SHP77 treated with DMSO at 0.1 percent for 48 hours (cell line): ENCODE data around the gene PACRG.

Source experiments
- DNase-seq: peaks from one replicate; lab custom pipeline; 2025; lab: John Stamatoyannopoulos, UW

The PACRG gene

GRCh38 chr6:163200694-163201093 lies 472.9 kb downstream of the PACRG start:
- DNase-seq, result no peak

DNA sequence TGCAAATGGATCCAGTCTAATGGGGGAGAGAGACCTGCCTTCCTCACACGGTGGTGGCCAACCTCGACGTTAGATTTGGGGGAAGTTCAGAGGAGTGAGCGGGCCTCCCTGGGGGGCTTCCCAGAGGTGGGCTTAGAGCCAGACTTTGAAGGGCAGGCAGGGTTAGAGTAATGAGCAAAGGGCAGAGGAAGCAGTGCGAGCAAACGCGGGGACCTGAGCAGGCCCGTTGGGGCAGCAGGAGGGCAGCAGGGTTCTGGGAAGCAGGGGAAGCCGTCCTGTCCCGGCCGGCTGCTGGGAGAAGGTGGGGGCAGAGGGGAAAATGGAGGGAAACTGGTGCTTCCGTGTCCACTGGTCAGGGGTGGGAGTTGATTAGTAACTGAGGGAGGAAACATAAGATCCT lies 474.1 kb downstream of the PACRG start:
- no peak for DNase-seq

GRCh38 chr6:163206196-163206595 lies 478.4 kb downstream of the PACRG start:
- DNase-seq, result no peak

DNA sequence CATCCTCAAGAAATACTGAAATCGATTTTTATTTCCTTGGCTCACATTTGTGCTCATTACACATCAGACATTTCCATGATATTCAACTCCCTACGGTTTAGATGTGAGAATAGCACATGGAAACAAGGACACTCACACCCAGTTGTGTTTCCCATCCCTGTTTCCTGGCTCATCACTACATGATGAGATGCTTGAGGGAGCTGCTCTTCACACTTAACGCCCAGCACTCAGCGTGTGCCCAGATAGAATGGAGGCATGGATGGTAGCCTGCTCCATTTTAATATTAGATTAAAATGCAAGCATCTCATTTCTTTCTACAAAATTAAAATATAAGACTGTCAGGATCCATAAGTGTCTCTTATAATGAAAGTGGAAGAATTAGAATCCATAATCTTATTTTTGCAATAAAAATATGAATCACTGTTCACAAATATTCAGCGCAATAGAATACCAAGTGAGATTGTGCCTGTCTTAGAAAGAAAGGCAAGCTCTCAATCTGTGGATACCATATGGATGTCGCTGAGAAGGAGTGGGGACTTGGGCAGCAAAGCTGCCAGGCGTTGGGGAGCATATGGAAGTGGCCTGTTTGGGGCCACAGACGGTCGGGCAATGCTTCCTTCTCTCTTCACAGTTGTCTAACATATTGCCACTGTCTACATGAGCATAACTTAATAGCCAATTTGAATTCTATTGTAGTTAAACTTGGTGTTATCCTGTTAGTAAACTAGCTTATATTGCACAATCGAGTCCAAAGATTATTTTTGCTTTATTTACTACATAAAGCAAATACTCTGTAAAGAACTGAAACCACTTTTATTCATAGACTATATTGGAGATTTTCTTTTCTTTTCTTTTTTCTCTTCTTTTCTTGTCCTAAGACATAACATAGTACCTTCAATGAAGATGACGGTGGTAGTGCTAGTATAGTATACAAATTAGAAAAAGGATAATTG lies 479.9 kb downstream of the PACRG start:
- DNase-seq, result no peak

DNA sequence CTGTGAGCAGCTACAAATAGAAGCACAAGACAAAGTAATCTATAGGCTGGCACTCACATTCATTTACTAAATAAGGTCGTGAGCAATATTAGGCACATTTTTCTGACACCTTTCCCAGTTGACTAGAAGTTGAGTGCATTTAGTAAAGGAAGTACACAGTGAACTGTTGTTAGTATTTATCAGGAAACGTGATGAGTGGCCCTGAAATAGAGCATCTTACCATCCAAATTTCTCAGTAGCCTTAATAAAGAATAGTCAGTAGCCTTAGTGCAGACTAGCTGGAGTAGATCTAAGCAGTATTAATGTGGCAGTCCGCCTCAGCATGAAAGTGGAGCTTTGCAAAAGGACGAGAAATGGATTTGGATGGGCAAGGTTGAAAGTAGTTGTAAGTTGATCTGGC lies 481.2 kb downstream of the PACRG start:
- DNase-seq, result no peak

GRCh38 chr6:163212123-163212522 lies 484.3 kb downstream of the PACRG start:
- no peak for DNase-seq

GRCh38 chr6:163214259-163214658 lies 486.5 kb downstream of the PACRG start:
- no peak for DNase-seq

DNA sequence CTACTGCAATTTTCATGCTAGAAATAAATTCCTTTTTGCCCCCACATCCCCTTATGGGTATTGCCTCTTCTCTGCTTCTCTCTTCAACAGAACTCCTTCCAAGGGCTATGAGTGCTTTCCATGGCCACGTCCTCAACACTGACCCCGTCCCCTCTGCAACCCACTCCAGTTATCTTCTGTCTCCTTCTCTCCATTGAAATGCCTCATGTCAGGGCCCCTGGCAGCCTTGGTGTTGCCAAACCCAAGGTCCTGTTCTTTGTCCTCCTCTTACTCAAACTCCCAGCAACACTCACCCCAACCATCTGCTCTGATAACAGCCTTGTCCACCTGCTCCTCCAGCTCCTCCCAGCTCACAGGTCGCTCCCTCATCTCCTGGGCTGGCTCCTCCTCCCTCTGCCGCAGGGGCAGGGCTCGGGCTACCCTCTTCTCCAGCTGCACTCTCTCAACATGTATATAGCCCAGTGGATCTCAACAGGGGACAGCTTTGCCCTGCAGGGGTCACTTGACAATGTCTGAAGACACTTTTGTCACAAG lies 490.7 kb downstream of the PACRG start:
- no peak for DNase-seq

GRCh38 chr6:163226181-163226835 lies 498.5 kb downstream of the PACRG start:
- no peak for DNase-seq

DNA sequence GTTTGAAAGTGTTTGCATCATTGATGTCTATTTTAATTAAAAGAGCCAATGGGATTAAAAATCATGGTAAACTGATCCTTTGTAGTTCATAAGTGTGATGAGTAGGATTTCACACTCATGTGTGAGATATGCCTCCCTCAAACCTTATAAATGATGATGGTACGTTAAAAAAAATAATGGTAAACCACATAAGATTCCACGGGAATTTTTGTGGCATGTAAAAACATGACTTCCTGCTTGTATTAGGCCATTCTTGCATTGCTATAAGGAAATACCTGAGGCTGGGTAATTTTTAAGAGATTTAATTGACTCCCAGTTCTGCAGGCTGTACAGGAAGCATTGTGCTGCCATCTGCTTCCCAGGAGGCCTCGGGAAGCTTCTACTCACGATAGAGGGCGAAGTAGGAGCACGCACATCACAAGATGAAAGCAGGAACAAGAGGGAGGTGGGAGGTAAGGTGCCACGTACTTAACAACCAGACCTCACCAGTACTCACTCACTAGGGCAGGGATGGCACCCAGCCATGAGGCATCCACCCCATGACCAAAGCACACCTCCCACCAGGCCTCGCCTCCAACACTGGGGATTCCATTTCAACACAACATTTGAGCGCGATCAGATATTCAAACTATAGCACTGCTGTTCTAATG lies 499.2 kb downstream of the PACRG start:
- no peak for DNase-seq

DNA sequence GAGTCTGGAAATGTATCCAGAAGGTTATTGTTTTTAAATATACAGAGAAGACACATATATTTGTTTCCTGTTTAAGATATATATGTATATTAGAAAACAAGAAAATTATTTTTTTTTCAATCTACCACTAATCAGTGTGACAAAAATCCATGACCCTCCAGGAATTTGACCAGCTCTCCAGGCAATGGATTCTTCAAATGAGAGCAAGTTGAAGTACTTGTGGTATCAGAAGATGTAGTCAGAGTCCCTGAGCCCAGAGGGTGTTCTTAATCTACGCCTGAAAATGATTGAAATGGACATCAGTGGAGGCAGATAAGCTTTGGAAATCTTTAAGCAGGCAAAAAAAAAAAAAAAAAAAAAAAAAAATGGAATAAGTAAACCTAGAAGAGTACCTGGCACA lies 500.3 kb downstream of the PACRG start:
- no peak for DNase-seq

- no peak for DNase-seq
These were observed 501.3 kb downstream of the PACRG start for GRCh38 chr6:163229050-163229449.

DNA sequence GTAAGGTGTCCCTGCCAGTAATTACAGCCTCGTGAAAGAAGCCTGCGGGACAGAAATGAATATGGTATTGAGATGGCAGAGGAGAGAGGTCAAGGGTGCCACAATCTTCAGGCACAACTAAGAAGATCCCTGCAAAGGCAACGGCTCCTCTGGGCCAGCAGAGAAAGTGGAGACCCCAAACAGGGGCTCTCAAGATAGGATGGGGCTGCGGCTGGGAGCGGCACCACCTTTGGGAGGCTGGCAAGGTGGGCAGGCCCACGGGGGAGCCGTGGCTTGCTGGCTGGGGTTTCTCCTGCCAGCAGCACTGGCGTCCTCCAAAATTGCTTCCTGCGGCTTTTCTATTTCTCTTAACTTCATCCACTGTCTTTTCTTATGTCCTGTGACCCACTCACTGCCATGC lies 503.1 kb downstream of the PACRG start:
- DNase-seq, result no peak

GRCh38 chr6:163231356-163232014 lies 503.7 kb downstream of the PACRG start:
- no peak for DNase-seq

- no peak for DNase-seq
These were observed 504.3 kb downstream of the PACRG start for GRCh38 chr6:163232015-163232523.

- no peak for DNase-seq
These were observed 504.9 kb downstream of the PACRG start for GRCh38 chr6:163232649-163233048.

GRCh38 chr6:163237110-163237509 lies 509.3 kb downstream of the PACRG start:
- DNase-seq, result no peak

- no peak for DNase-seq
These were observed 512.0 kb downstream of the PACRG start for GRCh38 chr6:163239572-163240340.

GRCh38 chr6:163240556-163240955 lies 512.8 kb downstream of the PACRG start:
- DNase-seq, result no peak

GRCh38 chr6:163241683-163242082 lies 513.9 kb downstream of the PACRG start:
- no peak for DNase-seq

- DNase-seq, result no peak
These were observed 515.3 kb downstream of the PACRG start for GRCh38 chr6:163243083-163243482.
